ENCODE measurements around the gene RBM33.

DNA sequence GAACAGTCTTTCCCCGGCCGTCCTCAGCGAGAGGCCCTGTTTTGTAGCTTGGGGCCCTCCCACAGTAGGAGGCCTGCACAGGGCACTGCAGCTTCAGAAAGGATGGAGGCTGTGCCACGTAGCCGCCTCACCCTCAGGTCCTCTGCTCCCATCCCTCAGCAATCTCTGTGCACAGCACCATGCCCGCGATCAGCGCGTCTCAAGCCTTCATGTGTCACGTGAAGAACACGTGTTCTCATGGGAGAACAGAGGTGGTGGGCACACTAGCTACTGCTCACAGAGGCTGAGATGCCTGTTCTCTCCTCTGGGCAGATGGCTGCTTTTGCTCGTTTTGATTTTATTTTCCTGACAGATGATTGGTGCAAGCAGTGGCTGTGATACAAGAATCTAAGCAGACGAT, 176.3 kb downstream of the RBM33 start:
- no peak for TF ChIP-seq POLR2A (IDR thresholded peaks at IDR 0.05)
- TF ChIP-seq, protein P1, sequence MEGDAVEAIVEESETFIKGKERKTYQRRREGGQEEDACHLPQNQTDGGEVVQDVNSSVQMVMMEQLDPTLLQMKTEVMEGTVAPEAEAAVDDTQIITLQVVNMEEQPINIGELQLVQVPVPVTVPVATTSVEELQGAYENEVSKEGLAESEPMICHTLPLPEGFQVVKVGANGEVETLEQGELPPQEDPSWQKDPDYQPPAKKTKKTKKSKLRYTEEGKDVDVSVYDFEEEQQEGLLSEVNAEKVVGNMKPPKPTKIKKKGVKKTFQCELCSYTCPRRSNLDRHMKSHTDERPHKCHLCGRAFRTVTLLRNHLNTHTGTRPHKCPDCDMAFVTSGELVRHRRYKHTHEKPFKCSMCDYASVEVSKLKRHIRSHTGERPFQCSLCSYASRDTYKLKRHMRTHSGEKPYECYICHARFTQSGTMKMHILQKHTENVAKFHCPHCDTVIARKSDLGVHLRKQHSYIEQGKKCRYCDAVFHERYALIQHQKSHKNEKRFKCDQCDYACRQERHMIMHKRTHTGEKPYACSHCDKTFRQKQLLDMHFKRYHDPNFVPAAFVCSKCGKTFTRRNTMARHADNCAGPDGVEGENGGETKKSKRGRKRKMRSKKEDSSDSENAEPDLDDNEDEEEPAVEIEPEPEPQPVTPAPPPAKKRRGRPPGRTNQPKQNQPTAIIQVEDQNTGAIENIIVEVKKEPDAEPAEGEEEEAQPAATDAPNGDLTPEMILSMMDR (IDR thresholded peaks at IDR 0.05), result no peak
